B cell (primary cell): Measurements from ENCODE around the gene SLC22A17. TPM values are rescaled to one million over a fixed set of nuclear protein-coding genes. Genes with fewer than 3 reads are reported as not detected.
A peak's percentile ranks its signal among the peaks of the same experiment; 100 is the strongest.

Source experiments
- ATAC-seq: fragments of 200-7000 bp; cut with Tn5 transposase; one replicate; pipeline ENCODE4 v1.10.0; 2021; ENCODE audit warnings: low read depth, mild to moderate bottlenecking, moderate number of reproducible peaks, moderate library complexity
- CTCF ChIA-PET: fragments of 350-600 bp; sonication (Branson Sonifier 250); formaldehyde crosslinking; loops from one replicate; lab custom pipeline; 2021; ENCODE audit warnings: antibody characterized with exemption, inconsistent platforms; lab: Charles Lee
- POLR2A ChIA-PET: fragments of 350-600 bp; sonication (Branson Sonifier 250); formaldehyde crosslinking; loops from one replicate; lab custom pipeline; 2021; ENCODE audit warnings: antibody characterized with exemption; lab: Charles Lee
- DNase-seq: peaks from one replicate; pipeline ENCODE4 v3.0.0; 2013
- H2AFZ ChIP-seq: 2 replicates; pipeline ENCODE4 v1.6.1; 2012; ENCODE audit warnings: mild to moderate bottlenecking, low read depth, low read length; ENCODE audit not compliant: insufficient read depth, poor library complexity, severe bottlenecking
- H3K27ac ChIP-seq, 2 donors: 1 replicate in 1 of 2; 2 replicates in 1 of 2; pipeline ENCODE4 v1.5.1; 2012 to 2013; ENCODE audit warnings: low read length in 2 of 2, mild to moderate bottlenecking in 2 of 2, moderate library complexity in 1 of 2
- H3K27me3 ChIP-seq, 4 experiments: fragments of 200-600 bp in 1 of 4; sonication (generic) in 1 of 4; replicated peaks in 1 of 4; 1 replicate in 2 of 4; 2 replicates in 2 of 4; pipeline versions ENCODE4 v1.6.1 to v1.7.0; 2013 to 2016; ENCODE audit warnings: low read length in 3 of 4, mild to moderate bottlenecking in 2 of 4, mixed read lengths in 1 of 4, moderate library complexity in 1 of 4; ENCODE audit not compliant: insufficient read depth in 4 of 4, control insufficient read depth in 3 of 4; ENCODE audit errors: control extremely low read depth in 1 of 4
- H3K36me3 ChIP-seq, 2 experiments: replicated peaks in 1 of 2; 1 replicate in 1 of 2; 2 replicates in 1 of 2; pipeline versions ENCODE4 v1.6.1 to v1.7.1; 2013; ENCODE audit warnings: low read length in 1 of 2; ENCODE audit not compliant: insufficient read depth in 2 of 2, control insufficient read depth in 1 of 2; ENCODE audit errors: control extremely low read depth in 1 of 2, extremely low read depth in 1 of 2
- H3K4me1 ChIP-seq, 2 donors: fragments of 200-600 bp in 1 of 2; sonication (generic) in 1 of 2; 1 replicate in 1 of 2; 2 replicates in 1 of 2; pipeline versions ENCODE4 v1.5.1 to v1.6.1; 2013 to 2017; ENCODE audit warnings: low read length in 2 of 2; ENCODE audit not compliant: control insufficient read depth in 2 of 2, insufficient read depth in 2 of 2
- H3K4me2 ChIP-seq: replicated peaks from 2 replicates; pipeline ENCODE3; 2012; ENCODE audit warnings: mild to moderate bottlenecking, low read depth, low read length; ENCODE audit not compliant: poor library complexity, severe bottlenecking
- H3K4me3 ChIP-seq, 5 experiments: fragments of 200-600 bp in 1 of 5; sonication (generic) in 1 of 5; 1 replicate in 3 of 5; 2 replicates in 2 of 5; pipeline versions ENCODE4 v1.5.1 to v1.7.0; 2011 to 2016; ENCODE audit warnings: low read length in 4 of 5, mild to moderate bottlenecking in 4 of 5, low read depth in 2 of 5, control low read depth in 1 of 5, moderate library complexity in 1 of 5; ENCODE audit not compliant: insufficient read depth in 1 of 5; ENCODE audit errors: control extremely low read depth in 1 of 5, extremely low read depth in 1 of 5
- H3K79me2 ChIP-seq: fragments of 200-600 bp; sonication (generic); one replicate; pipeline ENCODE4 v1.6.0; 2016; ENCODE audit warnings: low read length; ENCODE audit not compliant: control insufficient read depth, insufficient read depth
- H3K9ac ChIP-seq: fragments of 200-600 bp; sonication (generic); 2 replicates; pipeline ENCODE4 v1.6.1; 2017; ENCODE audit warnings: mild to moderate bottlenecking, low read length, moderate library complexity
- H3K9me3 ChIP-seq, 3 donors: one replicate each; pipeline versions ENCODE4 v1.6.1 to v1.7.1; 2013; ENCODE audit warnings: low read length in 2 of 3; ENCODE audit not compliant: control insufficient read depth in 2 of 3, insufficient read depth in 1 of 3; ENCODE audit errors: control extremely low read depth in 1 of 3
- H4K20me1 ChIP-seq: 2 replicates; pipeline ENCODE4 v1.6.0; 2012; ENCODE audit warnings: mild to moderate bottlenecking, low read length; ENCODE audit not compliant: insufficient read depth, control insufficient read depth, poor library complexity, severe bottlenecking
- H3K27ac Mint-ChIP-seq: one replicate; pipeline ENCODE4 v1.8.0; 2021; ENCODE audit warnings: mixed read lengths
- H3K27me3 Mint-ChIP-seq: one replicate; pipeline ENCODE4 v1.8.0; 2021; ENCODE audit warnings: mixed read lengths
- H3K4me1 Mint-ChIP-seq: one replicate; pipeline ENCODE4 v1.8.0; 2021; ENCODE audit warnings: mixed read lengths
- H3K4me3 Mint-ChIP-seq: one replicate; pipeline ENCODE4 v1.8.0; 2021; ENCODE audit warnings: mixed read lengths
- H3K9me3 Mint-ChIP-seq: one replicate; pipeline ENCODE4 v1.8.0; 2022; ENCODE audit warnings: mixed read lengths; ENCODE audit not compliant: insufficient read depth
- EZH2 ChIP-seq: IDR thresholded peaks from 2 replicates; pipeline ENCODE4 v1.6.1; 2012; ENCODE audit warnings: borderline replicate concordance, low read depth, mild to moderate bottlenecking, moderate library complexity, low read length; ENCODE audit not compliant: insufficient read depth, poor library complexity, severe bottlenecking
- WGBS: methylation state at CpG from one replicate; pipeline ENCODE4 v1.1.5; 2013; ENCODE audit warnings: missing lambda C conversion rate; ENCODE audit not compliant: insufficient coverage; 5-methylcytosine and 5-hydroxymethylcytosine counted together
- intact Hi-C: fragments of 100-400 bp; cut with micrococcal nuclease; formaldehyde crosslinking; loops from one replicate; pipeline ENCODE4 v1.10.0; 2022
- polyA plus RNA-seq: library from polyadenylated mRNA; depleted of rRNA; stranded (reverse); fragments of >200 nt; gene quantifications from 2 replicates; pipeline ENCODE4 v1.2.3, GENCODE V29; 2012
- total RNA-seq, 2 donors: library from RNA; stranded (reverse); fragments of 120-200 nt in 1 of 2; gene quantifications; 1 replicate in 1 of 2; 2 replicates in 1 of 2; pipeline versions ENCODE4 v1.2.3 to v1.2.4, GENCODE V29; 2013 to 2022

The SLC22A17 gene
- total and polyA plus RNA-seq, 2 donors (not counting 1 experiment from before 2014, with no cell fraction given): 0.89 to 0.92 TPM

- H3K27me3 Mint-ChIP-seq: no peaks in the 10 kb centered on the region
- Histone ChIP-seq H3K36me3 (no peaks in the 10 kb centered on the region), H3K79me2 (no peaks in the 10 kb centered on the region), H2AFZ (no peak overlapping the region), H3K4me2 (peak overlapping the region; percentile 76), H3K9me3 (peaks cover 0 to 3% (median 0%) of the 10 kb centered on the region in 3 donors), H4K20me1 (no peaks in the 10 kb centered on the region), H3K27ac (no peak overlapping the region), H3K27me3 (no peaks in the 10 kb centered on the region), H3K9ac (no peak overlapping the region), H3K4me3 (no peak overlapping the region), H3K4me1 (peaks cover 14 to 28% of the 10 kb centered on the region in 2 donors)
- WGBS: 97% methylated on average over 18 of the region's 22 CpGs
- DNase-seq (no peak), ATAC-seq (no peak)
- CTCF ChIA-PET: interaction anchor here (2.9 to 3.2 kb wide), 2 partner anchors 13 kb away, joined by 12 to 27 read pairs; partner anchors contain the start of gene PABPN1
- POLR2A ChIA-PET: interaction anchor here (0.6 to 1.8 kb wide), 2 partner anchors 9 to 13 kb away, joined by 3 to 13 read pairs; partner anchors contain the start of gene PABPN1
- peak overlapping the region; percentile 81 for H3K4me3 Mint-ChIP-seq
- H3K4me1 Mint-ChIP-seq: peaks cover 29% of the 10 kb centered on the region
- H3K9me3 Mint-ChIP-seq: no peaks in the 10 kb centered on the region
- peak overlapping the region; percentile 54 for H3K27ac Mint-ChIP-seq
- intact Hi-C loops: loop anchor here (10.0 kb wide), 1 partner anchor 303 kb away; no protein-coding TSS in a partner anchor
- no peak for TF ChIP-seq EZH2
These were observed 44.7 kb downstream of the SLC22A17 start for GRCh38 chr14:23307687-23308644.

- H3K27me3 ChIP-seq: no peaks in the 10 kb centered on the region
- no peak for TF ChIP-seq EZH2
- Mint-ChIP-seq H3K27me3 (no peaks in the 10 kb centered on the region), H3K9me3 (no peaks in the 10 kb centered on the region), H3K4me1 (peaks cover 33% of the 10 kb centered on the region), H3K27ac (peak overlapping the region; percentile 85), H3K4me3 (peak overlapping the region; percentile 81)
- ATAC-seq (no peak), DNase-seq (no peak)
- H3K79me2 ChIP-seq: no peaks in the 10 kb centered on the region
- H3K9me3 ChIP-seq: peaks cover 0 to 3% (median 0%) of the 10 kb centered on the region in 3 donors
- peak overlapping the region; percentile 86 for H2AFZ ChIP-seq
- H3K36me3 ChIP-seq: no peaks in the 10 kb centered on the region
- peak overlapping the region; percentile 54 to 78 for H3K27ac ChIP-seq
- intact Hi-C loops: loop anchor here (10.0 kb wide), 1 partner anchor 302 kb away; no protein-coding TSS in a partner anchor
- CTCF ChIA-PET: interaction anchor here (2.9 to 3.2 kb wide), 2 partner anchors 12 to 14 kb away, joined by 12 to 27 read pairs; partner anchors contain the start of gene PABPN1
- POLR2A ChIA-PET: interaction anchor here (0.6 to 1.8 kb wide), 3 partner anchors 10 to 41 kb away, joined by 3 to 13 read pairs (median 7); partner anchors contain the start of gene PABPN1
- 29% methylated on average over 4 of the region's 5 CpGs for WGBS
- H3K9ac ChIP-seq: peak overlapping the region; percentile 64
- peaks cover 14 to 30% of the 10 kb centered on the region in 2 donors for H3K4me1 ChIP-seq
- H4K20me1 ChIP-seq: no peaks in the 10 kb centered on the region
- peak overlapping the region in 4 of 5 experiments; percentile 31 to 59 (median 46) for H3K4me3 ChIP-seq
- H3K4me2 ChIP-seq: peak overlapping the region; percentile 76
These were observed 45.5 kb downstream of the SLC22A17 start for GRCh38 chr14:23307146-23307530.
